Astrocyte (in vitro differentiated cells and primary cell): Measurements from ENCODE around the gene IQGAP3.

Experiments
- CTCF ChIP-seq: IDR thresholded peaks from 2 replicates; pipeline ENCODE4 v1.5.1; 2011; ENCODE audit warnings: low read depth, mild to moderate bottlenecking, inconsistent platforms, low read length, moderate library complexity; ENCODE audit not compliant: insufficient read depth
- EZH2 ChIP-seq: IDR thresholded peaks from 2 replicates; pipeline ENCODE4 v1.6.1; 2012; ENCODE audit warnings: mild to moderate bottlenecking, low read length, inconsistent platforms; ENCODE audit not compliant: insufficient read depth

- TF ChIP-seq CTCF (no peak), EZH2 (no peak)
Measured at GRCh38 chr1:156496211-156496761, 76.1 kb downstream of the IQGAP3 start.
